HepG2 (cell line): Measurements from ENCODE around the gene CD163L1. TPM values are rescaled to one million over a fixed set of nuclear protein-coding genes. Genes with fewer than 3 reads are reported as not detected.

Experiments
- ATAC-seq: fragments of 200-7000 bp; cut with Tn5 transposase; 3 replicates; pipeline ENCODE4 v1.9.1; 2020; ENCODE audit warnings: mild to moderate bottlenecking, moderate library complexity
- BruUV-seq: library from RNA; stranded (reverse); fragments of 400-500 nt; replicated peaks from 2 replicates; lab custom pipeline; 2021; lab: Mats Ljungman, UMichigan
- CTCF ChIA-PET: fragments of 300-600 bp; formaldehyde crosslinking; extraction: SDS; loops from one replicate; lab custom pipeline; 2021; ENCODE audit warnings: low total read pairs, inconsistent platforms, low intra/inter-chr PET ratio; lab: Yijun Ruan, JAX
- POLR2A ChIA-PET: fragments of 350-600 bp; sonication (Branson Sonifier 250); formaldehyde crosslinking; loops from one replicate; lab custom pipeline; 2020; ENCODE audit warnings: antibody characterized with exemption, inconsistent platforms; lab: Yijun Ruan, JAX
- DNase-seq: peaks from one replicate; pipeline ENCODE4 v3.0.0-alpha.2; 2015; ENCODE audit warnings: low spot score
- FAIRE-seq: peaks from 3 replicates; lab custom pipeline; 2011; peaks lifted over from hg19 to GRCh38; lab: Jason Lieb, UNC
- H2AFZ ChIP-seq: one replicate; pipeline ENCODE4 v1.6.1; 2011; ENCODE audit warnings: low read length, inconsistent platforms
- H3K27ac ChIP-seq: fragments of 300-600 bp; 3 replicates; pipeline ENCODE4 v1.8.0; 2011; ENCODE audit warnings: mixed run types, mild to moderate bottlenecking, mixed read lengths, low read length, inconsistent platforms; ENCODE audit not compliant: insufficient read depth; ENCODE audit errors: extremely low read length
- H3K27me3 ChIP-seq, 2 experiments: fragments of 200-600 bp in 1 of 2; 2 replicates in 1 of 2; 3 replicates in 1 of 2; pipeline versions ENCODE4 v1.6.0 to v1.8.0; 2011; ENCODE audit warnings: low read length in 2 of 2, mild to moderate bottlenecking in 2 of 2, moderate library complexity in 2 of 2, inconsistent platforms in 1 of 2; ENCODE audit not compliant: insufficient read depth in 2 of 2, control insufficient read depth in 1 of 2
- H3K36me3 ChIP-seq, 2 experiments: fragments of 200-600 bp in 1 of 2; replicated peaks in 1 of 2; 2 replicates in 1 of 2; 3 replicates in 1 of 2; pipeline versions ENCODE4 v1.5.1 to v1.8.0; 2011; ENCODE audit warnings: low read length in 2 of 2, inconsistent platforms in 1 of 2; ENCODE audit not compliant: insufficient read depth in 2 of 2, control insufficient read depth in 1 of 2
- H3K4me1 ChIP-seq: 2 replicates; pipeline ENCODE4 v1.5.1; 2012; ENCODE audit warnings: low read length, inconsistent platforms; ENCODE audit not compliant: insufficient read depth
- H3K4me2 ChIP-seq: 2 replicates; pipeline ENCODE4 v1.6.0; 2011; ENCODE audit warnings: low read depth, low read length, inconsistent platforms
- H3K4me3 ChIP-seq, 3 experiments: fragments of 200-600 bp in 1 of 3; sonication (generic), shearing (Covaris generic) in 1 of 3; replicated peaks in 1 of 3; 2 replicates each; pipeline ENCODE4 v1.5.1; 2011 to 2016; ENCODE audit warnings: low read length in 3 of 3, inconsistent platforms in 2 of 3, low read depth in 2 of 3, mild to moderate bottlenecking in 2 of 3, control low read depth in 1 of 3, mixed read lengths in 1 of 3; ENCODE audit not compliant: insufficient read depth in 1 of 3
- H3K79me2 ChIP-seq: one replicate; pipeline ENCODE4 v1.6.1; 2011; ENCODE audit warnings: low read length, inconsistent platforms; ENCODE audit not compliant: insufficient read depth
- H3K9ac ChIP-seq: 2 replicates; pipeline ENCODE4 v1.6.0; 2011; ENCODE audit warnings: mild to moderate bottlenecking, low read depth, low read length, inconsistent platforms; ENCODE audit not compliant: insufficient read depth
- H3K9me3 ChIP-seq: 2 replicates; pipeline ENCODE4 v1.5.1; 2012; ENCODE audit warnings: mild to moderate bottlenecking, low read length
- H4K20me1 ChIP-seq: 2 replicates; pipeline ENCODE4 v1.6.0; 2011; ENCODE audit warnings: inconsistent platforms, mild to moderate bottlenecking, low read length, moderate library complexity; ENCODE audit not compliant: insufficient read depth
- ARID2 ChIP-seq: sonication (generic); formaldehyde crosslinking; IDR thresholded peaks from 2 replicates; pipeline ENCODE4 v1.8.1; 2022; ENCODE audit warnings: mild to moderate bottlenecking, missing genetic modification reagents, borderline replicate concordance
- BRCA1 ChIP-seq: sonication (generic); formaldehyde crosslinking; IDR thresholded peaks from 2 replicates; pipeline ENCODE4 v1.4.0; 2020; ENCODE audit warnings: missing genetic modification reagents
- CAMTA2 ChIP-seq: sonication (generic); formaldehyde crosslinking; IDR thresholded peaks from 2 replicates; pipeline ENCODE4 v1.4.0; 2020; ENCODE audit warnings: mild to moderate bottlenecking, missing genetic modification reagents, borderline replicate concordance
- NR2C2 ChIP-seq: sonication (generic); formaldehyde crosslinking; IDR thresholded peaks from 2 replicates; pipeline ENCODE4 v1.4.0; 2020; ENCODE audit warnings: missing genetic modification reagents, mild to moderate bottlenecking, moderate library complexity, borderline replicate concordance
- SALL1 ChIP-seq: sonication (generic); formaldehyde crosslinking; IDR thresholded peaks from 2 replicates; pipeline ENCODE4 v1.8.0; 2022; ENCODE audit warnings: mild to moderate bottlenecking, missing genetic modification reagents
- TCF7 ChIP-seq: sonication (generic); IDR thresholded peaks from 2 replicates; pipeline ENCODE4 v1.6.1; 2016; ENCODE audit warnings: antibody characterized with exemption, low read depth
- ZFYVE20 ChIP-seq: sonication (generic); formaldehyde crosslinking; IDR thresholded peaks from 2 replicates; pipeline ENCODE4 v1.8.0; 2023; ENCODE audit warnings: low read depth, mild to moderate bottlenecking, moderate library complexity, missing genetic modification reagents, borderline replicate concordance
- ZNF44 ChIP-seq: sonication (generic); formaldehyde crosslinking; IDR thresholded peaks from 2 replicates; pipeline ENCODE4 v1.5.1; 2020; ENCODE audit warnings: mild to moderate bottlenecking, missing genetic modification reagents
- WGBS: methylation state at CpG from one replicate; pipeline ENCODE4 v1.1.6; 2017; ENCODE audit warnings: low lambda C conversion rate; 5-methylcytosine and 5-hydroxymethylcytosine counted together
- in situ Hi-C: cut with HindIII; loops from 2 replicates; pipeline ENCODE4 v1.10.0; 2017; ENCODE audit warnings: low pct_unique_long_range_greater_than_20kb; ENCODE audit not compliant: extremely low pct_ligation_motif_present
- intact Hi-C: fragments of 100-400 bp; cut with micrococcal nuclease; formaldehyde crosslinking; loops from one replicate; pipeline ENCODE4 v1.10.0; 2022; ENCODE audit not compliant: unreplicated experiment
- polyA plus RNA-seq, 8 experiments: library from polyadenylated mRNA; depleted of rRNA in 3 of 8; stranded (reverse) in 7 of 8; unstranded in 1 of 8; fragments of >200 nt; fragmentation: Illumina TruSeq in 4 of 8; extraction: Trizol in 4 of 8; gene quantifications; 2 replicates each; pipeline versions ENCODE4 v1.2.1 to v1.2.3, GENCODE V29; 2011 to 2016; ENCODE audit warnings: low read depth in 4 of 8, missing spikeins in 1 of 8, mixed read lengths in 1 of 8; ENCODE audit not compliant: insufficient read depth in 1 of 8
- total RNA-seq, 5 experiments: library from RNA; depleted of rRNA; stranded (reverse); fragments of >200 nt; fragmentation: Illumina TruSeq; extraction: Trizol; gene quantifications; 2 replicates each; pipeline ENCODE4 v1.2.3, GENCODE V29; 2016; ENCODE audit warnings: low read depth in 1 of 5
- TF ChIP-seq, protein P1 (sequence below): sonication (generic); formaldehyde crosslinking; IDR thresholded peaks from 2 replicates; pipeline ENCODE4 v1.5.1; 2020; ENCODE audit warnings: missing genetic modification reagents, mild to moderate bottlenecking, borderline replicate concordance
- TF ChIP-seq, protein P2 (sequence below): sonication (generic); formaldehyde crosslinking; IDR thresholded peaks from 2 replicates; pipeline ENCODE4 v1.4.0; 2020; ENCODE audit warnings: missing genetic modification reagents
- TF ChIP-seq, protein P3 (sequence below): sonication (generic); formaldehyde crosslinking; IDR thresholded peaks from 2 replicates; pipeline ENCODE4 v1.4.0; 2020; ENCODE audit warnings: missing genetic modification reagents
- TF ChIP-seq, protein P4 (sequence below): conservative IDR thresholded peaks from 2 replicates; pipeline ENCODE4 v1.6.1; 2018; ENCODE audit warnings: missing genetic modification reagents
- TF ChIP-seq, protein P5 (sequence below): sonication (generic); formaldehyde crosslinking; IDR thresholded peaks from 2 replicates; pipeline ENCODE4 v1.8.0; 2022; ENCODE audit warnings: missing genetic modification reagents, mild to moderate bottlenecking, inconsistent platforms, borderline replicate concordance

CD163L1 gene
- total and polyA plus RNA-seq, 2 of the 13 experiments (the other 11 are each of a cell fraction or from before 2014, with no cell fraction given) = 3.4 to 6.8 TPM

DNA sequence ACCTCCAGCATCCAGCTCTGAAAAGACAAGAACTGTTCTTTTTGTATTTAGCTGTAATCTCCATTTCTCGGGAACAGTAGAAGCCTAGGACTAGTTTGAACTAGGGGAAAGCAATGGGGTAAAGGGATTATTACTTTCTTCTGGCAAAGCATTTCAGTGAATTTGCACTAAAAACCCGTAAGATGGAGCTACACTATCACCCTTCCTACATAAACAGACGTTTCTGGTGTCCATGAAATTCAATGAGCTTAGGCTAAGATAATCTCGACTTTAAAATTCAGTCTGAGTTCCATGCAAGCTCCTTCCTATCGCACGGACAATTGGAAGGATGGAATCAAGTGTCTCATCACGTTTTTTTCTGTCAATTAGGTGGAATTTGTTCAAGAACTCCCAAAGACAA is 116.0 kb downstream of the CD163L1 start:
- no peaks in the 10 kb centered on the region for H3K79me2 ChIP-seq
- H3K4me1 ChIP-seq = no peaks in the 10 kb centered on the region
- no peak for ATAC-seq
- TF ChIP-seq ZFYVE20 (CRISPR knock-in tag) = no peak
- TF ChIP-seq, protein P1, sequence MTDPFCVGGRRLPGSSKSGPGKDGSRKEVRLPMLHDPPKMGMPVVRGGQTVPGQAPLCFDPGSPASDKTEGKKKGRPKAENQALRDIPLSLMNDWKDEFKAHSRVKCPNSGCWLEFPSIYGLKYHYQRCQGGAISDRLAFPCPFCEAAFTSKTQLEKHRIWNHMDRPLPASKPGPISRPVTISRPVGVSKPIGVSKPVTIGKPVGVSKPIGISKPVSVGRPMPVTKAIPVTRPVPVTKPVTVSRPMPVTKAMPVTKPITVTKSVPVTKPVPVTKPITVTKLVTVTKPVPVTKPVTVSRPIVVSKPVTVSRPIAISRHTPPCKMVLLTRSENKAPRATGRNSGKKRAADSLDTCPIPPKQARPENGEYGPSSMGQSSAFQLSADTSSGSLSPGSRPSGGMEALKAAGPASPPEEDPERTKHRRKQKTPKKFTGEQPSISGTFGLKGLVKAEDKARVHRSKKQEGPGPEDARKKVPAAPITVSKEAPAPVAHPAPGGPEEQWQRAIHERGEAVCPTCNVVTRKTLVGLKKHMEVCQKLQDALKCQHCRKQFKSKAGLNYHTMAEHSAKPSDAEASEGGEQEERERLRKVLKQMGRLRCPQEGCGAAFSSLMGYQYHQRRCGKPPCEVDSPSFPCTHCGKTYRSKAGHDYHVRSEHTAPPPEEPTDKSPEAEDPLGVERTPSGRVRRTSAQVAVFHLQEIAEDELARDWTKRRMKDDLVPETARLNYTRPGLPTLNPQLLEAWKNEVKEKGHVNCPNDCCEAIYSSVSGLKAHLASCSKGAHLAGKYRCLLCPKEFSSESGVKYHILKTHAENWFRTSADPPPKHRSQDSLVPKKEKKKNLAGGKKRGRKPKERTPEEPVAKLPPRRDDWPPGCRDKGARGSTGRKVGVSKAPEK (CRISPR knock-in tag) = no peak
- no peak for TF ChIP-seq TCF7
- TF ChIP-seq ARID2 (CRISPR knock-in tag) = no peak
- no peak for TF ChIP-seq ZNF44 (CRISPR knock-in tag)
- TF ChIP-seq, protein P2, sequence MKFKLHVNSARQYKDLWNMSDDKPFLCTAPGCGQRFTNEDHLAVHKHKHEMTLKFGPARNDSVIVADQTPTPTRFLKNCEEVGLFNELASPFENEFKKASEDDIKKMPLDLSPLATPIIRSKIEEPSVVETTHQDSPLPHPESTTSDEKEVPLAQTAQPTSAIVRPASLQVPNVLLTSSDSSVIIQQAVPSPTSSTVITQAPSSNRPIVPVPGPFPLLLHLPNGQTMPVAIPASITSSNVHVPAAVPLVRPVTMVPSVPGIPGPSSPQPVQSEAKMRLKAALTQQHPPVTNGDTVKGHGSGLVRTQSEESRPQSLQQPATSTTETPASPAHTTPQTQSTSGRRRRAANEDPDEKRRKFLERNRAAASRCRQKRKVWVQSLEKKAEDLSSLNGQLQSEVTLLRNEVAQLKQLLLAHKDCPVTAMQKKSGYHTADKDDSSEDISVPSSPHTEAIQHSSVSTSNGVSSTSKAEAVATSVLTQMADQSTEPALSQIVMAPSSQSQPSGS = no peak
- TF ChIP-seq BRCA1 = no peak
- no peak for TF ChIP-seq CAMTA2 (CRISPR knock-in tag)
- TF ChIP-seq, protein P3, sequence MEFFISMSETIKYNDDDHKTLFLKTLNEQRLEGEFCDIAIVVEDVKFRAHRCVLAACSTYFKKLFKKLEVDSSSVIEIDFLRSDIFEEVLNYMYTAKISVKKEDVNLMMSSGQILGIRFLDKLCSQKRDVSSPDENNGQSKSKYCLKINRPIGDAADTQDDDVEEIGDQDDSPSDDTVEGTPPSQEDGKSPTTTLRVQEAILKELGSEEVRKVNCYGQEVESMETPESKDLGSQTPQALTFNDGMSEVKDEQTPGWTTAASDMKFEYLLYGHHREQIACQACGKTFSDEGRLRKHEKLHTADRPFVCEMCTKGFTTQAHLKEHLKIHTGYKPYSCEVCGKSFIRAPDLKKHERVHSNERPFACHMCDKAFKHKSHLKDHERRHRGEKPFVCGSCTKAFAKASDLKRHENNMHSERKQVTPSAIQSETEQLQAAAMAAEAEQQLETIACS (CRISPR knock-in tag) = no peak
- TF ChIP-seq SALL1 (CRISPR knock-in tag) = no peak
- TF ChIP-seq, protein P4, sequence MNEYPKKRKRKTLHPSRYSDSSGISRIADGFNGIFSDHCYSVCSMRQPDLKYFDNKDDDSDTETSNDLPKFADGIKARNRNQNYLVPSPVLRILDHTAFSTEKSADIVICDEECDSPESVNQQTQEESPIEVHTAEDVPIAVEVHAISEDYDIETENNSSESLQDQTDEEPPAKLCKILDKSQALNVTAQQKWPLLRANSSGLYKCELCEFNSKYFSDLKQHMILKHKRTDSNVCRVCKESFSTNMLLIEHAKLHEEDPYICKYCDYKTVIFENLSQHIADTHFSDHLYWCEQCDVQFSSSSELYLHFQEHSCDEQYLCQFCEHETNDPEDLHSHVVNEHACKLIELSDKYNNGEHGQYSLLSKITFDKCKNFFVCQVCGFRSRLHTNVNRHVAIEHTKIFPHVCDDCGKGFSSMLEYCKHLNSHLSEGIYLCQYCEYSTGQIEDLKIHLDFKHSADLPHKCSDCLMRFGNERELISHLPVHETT (CRISPR knock-in tag) = no peak
- no peak for TF ChIP-seq NR2C2 (CRISPR knock-in tag)
- TF ChIP-seq, protein P5, sequence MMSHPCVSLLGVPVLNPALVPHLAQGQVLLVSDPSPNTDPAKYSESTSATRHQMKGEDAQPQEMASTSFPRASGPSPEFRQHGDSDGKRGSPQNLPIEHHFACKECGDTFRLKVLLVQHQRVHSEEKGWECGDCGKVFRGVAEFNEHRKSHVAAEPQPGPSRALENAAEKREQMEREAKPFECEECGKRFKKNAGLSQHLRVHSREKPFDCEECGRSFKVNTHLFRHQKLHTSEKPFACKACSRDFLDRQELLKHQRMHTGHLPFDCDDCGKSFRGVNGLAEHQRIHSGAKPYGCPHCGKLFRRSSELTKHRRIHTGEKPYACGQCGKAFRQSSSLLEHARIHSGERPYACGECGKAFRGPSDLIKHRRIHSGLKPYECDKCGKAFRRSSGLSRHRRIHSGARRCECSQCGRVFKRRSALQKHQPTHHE (CRISPR knock-in tag) = no peak
- no peak for FAIRE-seq
- BruUV-seq = no TSS peak
- ChIA-PET CTCF (no interaction called here), POLR2A (no interaction called here)
- no peaks in the 10 kb centered on the region for H3K36me3 ChIP-seq
- intact Hi-C loops (no loop called here), in situ Hi-C loops (no loop called here)
- H3K9ac ChIP-seq = no peak overlapping the region
- no peaks in the 10 kb centered on the region for H4K20me1 ChIP-seq
- WGBS = 36% methylated on average over 7 of the region's 7 CpGs
- H2AFZ ChIP-seq = no peak overlapping the region
- H3K4me2 ChIP-seq = no peak overlapping the region
- no peak overlapping the region for H3K4me3 ChIP-seq
- H3K9me3 ChIP-seq = 0 out of 2 replicates have a peak, but pooled peaks cover 4% of the 10 kb centered on the region
- DNase-seq = no peak
- H3K27me3 ChIP-seq = no peaks in the 10 kb centered on the region
- no peak overlapping the region for H3K27ac ChIP-seq
